ENCODE data around the gene RUNX3. TPM values are rescaled to one million over a fixed set of nuclear protein-coding genes. Genes with fewer than 3 reads are reported as not detected.

Gene RUNX3
- total RNA-seq, 1 experiment from 2014 or later: 22.6 TPM

DNA sequence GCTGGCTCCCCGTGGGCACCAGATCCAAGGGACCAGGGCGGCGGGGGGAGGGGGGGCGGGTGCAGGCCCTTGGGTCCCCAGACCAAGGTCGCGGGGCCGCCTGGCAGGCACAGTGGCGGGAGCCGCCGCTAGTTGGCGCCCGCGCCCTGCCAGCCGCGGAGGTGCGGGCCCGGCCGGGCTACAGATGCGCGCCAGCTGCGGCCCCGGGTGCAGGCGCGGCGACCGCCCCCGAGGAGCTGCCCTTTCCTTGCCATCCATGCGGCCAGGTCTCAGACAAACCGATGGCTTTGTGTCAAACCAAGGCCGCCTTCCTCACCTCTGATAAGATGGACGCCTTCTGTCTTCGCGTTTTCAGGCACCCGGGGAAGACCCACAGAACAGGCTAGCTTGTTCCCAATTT lies 2.2 kb upstream of the RUNX3 start:
- peak; percentile 61 for TF ChIP-seq RAD21 (IDR thresholded peaks at IDR 0.05; ENCODE audit: low read depth)
- TF ChIP-seq, protein P1, sequence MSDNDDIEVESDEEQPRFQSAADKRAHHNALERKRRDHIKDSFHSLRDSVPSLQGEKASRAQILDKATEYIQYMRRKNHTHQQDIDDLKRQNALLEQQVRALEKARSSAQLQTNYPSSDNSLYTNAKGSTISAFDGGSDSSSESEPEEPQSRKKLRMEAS (IDR thresholded peaks at IDR 0.05): no peak
- TF ChIP-seq, protein P2, sequence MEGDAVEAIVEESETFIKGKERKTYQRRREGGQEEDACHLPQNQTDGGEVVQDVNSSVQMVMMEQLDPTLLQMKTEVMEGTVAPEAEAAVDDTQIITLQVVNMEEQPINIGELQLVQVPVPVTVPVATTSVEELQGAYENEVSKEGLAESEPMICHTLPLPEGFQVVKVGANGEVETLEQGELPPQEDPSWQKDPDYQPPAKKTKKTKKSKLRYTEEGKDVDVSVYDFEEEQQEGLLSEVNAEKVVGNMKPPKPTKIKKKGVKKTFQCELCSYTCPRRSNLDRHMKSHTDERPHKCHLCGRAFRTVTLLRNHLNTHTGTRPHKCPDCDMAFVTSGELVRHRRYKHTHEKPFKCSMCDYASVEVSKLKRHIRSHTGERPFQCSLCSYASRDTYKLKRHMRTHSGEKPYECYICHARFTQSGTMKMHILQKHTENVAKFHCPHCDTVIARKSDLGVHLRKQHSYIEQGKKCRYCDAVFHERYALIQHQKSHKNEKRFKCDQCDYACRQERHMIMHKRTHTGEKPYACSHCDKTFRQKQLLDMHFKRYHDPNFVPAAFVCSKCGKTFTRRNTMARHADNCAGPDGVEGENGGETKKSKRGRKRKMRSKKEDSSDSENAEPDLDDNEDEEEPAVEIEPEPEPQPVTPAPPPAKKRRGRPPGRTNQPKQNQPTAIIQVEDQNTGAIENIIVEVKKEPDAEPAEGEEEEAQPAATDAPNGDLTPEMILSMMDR (IDR thresholded peaks at IDR 0.05 in 2 of 3, conservative IDR thresholded peaks at IDR 0.05 in 1 of 3; ENCODE audit: borderline replicate concordance in 1 of 3, insufficient read depth in 1 of 3, low read depth in 2 of 3, low read length in 2 of 3): peak; percentile 23 to 43 (median 33); a peak in 4 of 6 replicates
- H3K27ac ChIP-seq (ENCODE audit: low read depth, low read length): no peak overlapping the region
- peak overlapping the region in 1 of 2 experiments; percentile 30; a peak in 2 of 4 replicates for H3K4me3 ChIP-seq (replicated peaks in 1 of 2; ENCODE audit: low read depth in 1 of 2, low read length in 2 of 2)
- DNase-seq (ENCODE audit: low read depth, low spot score) (peak; percentile 21), ATAC-seq (peak; percentile 68)
- BruUV-seq (replicated peaks): no TSS peak
- peak overlapping the region; percentile 48 for H2AFZ ChIP-seq (ENCODE audit: low read depth, low read length, poor library complexity, severe bottlenecking)
- CTCF ChIA-PET: interaction anchor here (0.7 to 1.7 kb wide), 6 partner anchors 9 to 169 kb away, joined by 3 to 7 read pairs (median 6); no protein-coding TSS in a partner anchor
- no peaks in the 10 kb centered on the region for H4K20me1 ChIP-seq (ENCODE audit: insufficient read depth)
- H3K9me2 ChIP-seq (ENCODE audit: insufficient read depth): no peaks in the 10 kb centered on the region
- no peaks in the 10 kb centered on the region for H3K27me3 ChIP-seq (ENCODE audit: insufficient read depth, low read length)
- RAD21 ChIA-PET (ENCODE audit: low non-redundant PET in 1 of 2, low total read pairs in 2 of 2, uncharacterized antibody in 2 of 2, unreplicated experiment in 2 of 2): interaction anchor here in 1 of 2 experiments (1.1 kb wide), 1 partner anchor 104 kb away, joined by 3 read pairs; no protein-coding TSS in a partner anchor
- no peaks in the 10 kb centered on the region for H3K9me3 ChIP-seq (ENCODE audit: control insufficient read depth in 1 of 2, insufficient read depth in 1 of 2, low read depth in 1 of 2, low read length in 2 of 2)
- no peaks in the 10 kb centered on the region for H3K36me3 ChIP-seq (ENCODE audit: control insufficient read depth in 1 of 2, insufficient read depth in 2 of 2, low read length in 2 of 2)
- no peak overlapping the region for H3K9ac ChIP-seq (ENCODE audit: low read length)
- peaks cover 4 to 26% of the 10 kb centered on the region in 2 experiments for H3K4me1 ChIP-seq (ENCODE audit: control insufficient read depth in 1 of 2, insufficient read depth in 2 of 2, low read length in 2 of 2)
- intact Hi-C loops (cut with micrococcal nuclease): loop anchor here (1.0 to 2.0 kb wide), 3 partner anchors 105 to 273 kb away; no protein-coding TSS in a partner anchor
- POLR2A ChIA-PET: no interaction called here
- peaks cover 18% of the 10 kb centered on the region for H3K79me2 ChIP-seq (ENCODE audit: insufficient read depth, low read length)
- H3K4me2 ChIP-seq (ENCODE audit: low read length): peak overlapping the region; percentile 60

DNA sequence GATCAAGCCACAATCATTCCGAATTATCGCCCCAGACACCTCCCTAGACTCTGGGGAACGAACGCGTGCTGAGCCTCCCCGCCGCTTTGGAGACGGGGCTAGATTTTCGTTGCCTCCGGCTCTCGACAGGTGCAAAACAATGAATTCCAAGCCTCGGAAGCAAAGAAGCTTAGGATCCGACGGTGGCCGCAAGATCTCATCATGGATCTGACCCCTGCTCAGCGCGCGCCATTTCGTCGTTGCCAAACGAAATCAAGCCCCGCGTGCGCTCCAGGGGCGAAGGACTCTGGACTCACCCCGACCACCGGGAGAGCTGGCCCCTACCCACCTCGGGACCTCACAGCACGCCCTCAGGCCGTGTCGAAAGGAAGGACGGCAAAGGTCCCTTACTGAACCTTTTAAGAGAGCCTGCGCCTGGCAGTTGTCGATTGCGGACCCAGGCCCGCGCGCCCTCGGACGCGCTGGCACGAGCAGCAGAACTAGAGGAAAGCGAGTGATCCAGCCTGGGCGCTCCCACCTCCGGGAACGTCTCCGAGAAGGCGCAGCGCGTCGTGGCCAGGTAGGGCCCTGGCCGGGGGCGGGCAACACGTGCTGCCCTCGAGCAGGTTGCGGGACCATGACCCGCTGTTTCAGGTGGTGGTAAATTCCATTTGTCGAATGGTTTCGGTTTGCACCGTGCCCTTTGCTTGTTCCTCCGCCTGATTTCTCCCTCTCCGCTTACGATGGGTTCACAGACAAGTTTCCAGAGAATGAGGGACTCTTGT lies 1.6 kb upstream of the RUNX3 start:
- POLR2A ChIA-PET: no interaction called here
- no peaks in the 10 kb centered on the region for H3K36me3 ChIP-seq (ENCODE audit: control insufficient read depth in 1 of 2, insufficient read depth in 2 of 2, low read length in 2 of 2)
- H4K20me1 ChIP-seq (ENCODE audit: insufficient read depth): no peaks in the 10 kb centered on the region
- no peak overlapping the region for H3K27ac ChIP-seq (ENCODE audit: low read depth, low read length)
- peaks cover 7 to 33% of the 10 kb centered on the region in 2 experiments for H3K4me1 ChIP-seq (ENCODE audit: control insufficient read depth in 1 of 2, insufficient read depth in 2 of 2, low read length in 2 of 2)
- DNase-seq (ENCODE audit: low read depth, low spot score) (no peak), ATAC-seq (no peak)
- RAD21 ChIA-PET (ENCODE audit: low non-redundant PET in 1 of 2, low total read pairs in 2 of 2, uncharacterized antibody in 2 of 2, unreplicated experiment in 2 of 2): no interaction called here
- no peak overlapping the region for H3K9ac ChIP-seq (ENCODE audit: low read length)
- CTCF ChIA-PET: interaction anchor here (0.8 to 1.7 kb wide), 4 partner anchors 10 to 169 kb away, joined by 5 to 7 read pairs (median 6); no protein-coding TSS in a partner anchor
- intact Hi-C loops (cut with micrococcal nuclease): loop anchor here (1.0 to 2.0 kb wide), 3 partner anchors 106 to 274 kb away; no protein-coding TSS in a partner anchor
- no peaks in the 10 kb centered on the region for H3K9me3 ChIP-seq (ENCODE audit: control insufficient read depth in 1 of 2, insufficient read depth in 1 of 2, low read depth in 1 of 2, low read length in 2 of 2)
- BruUV-seq (replicated peaks): no TSS peak
- no peaks in the 10 kb centered on the region for H3K9me2 ChIP-seq (ENCODE audit: insufficient read depth)
- no peak overlapping the region for H2AFZ ChIP-seq (ENCODE audit: low read depth, low read length, poor library complexity, severe bottlenecking)
- H3K27me3 ChIP-seq (ENCODE audit: insufficient read depth, low read length): no peaks in the 10 kb centered on the region
- H3K4me2 ChIP-seq (ENCODE audit: low read length): peak overlapping the region; percentile 41
- no peak overlapping the region for H3K4me3 ChIP-seq (replicated peaks in 1 of 2; ENCODE audit: low read depth in 1 of 2, low read length in 2 of 2)
- H3K79me2 ChIP-seq (ENCODE audit: insufficient read depth, low read length): peaks cover 18% of the 10 kb centered on the region
- TF ChIP-seq POLR2AphosphoS5 (IDR thresholded peaks at IDR 0.05; ENCODE audit: low read depth, low read length) (no peak), TCF7L2 (IDR thresholded peaks at IDR 0.05; ENCODE audit: borderline replicate concordance, extremely low read depth, insufficient read depth, insufficient read length) (no peak), EZH2 (IDR thresholded peaks at IDR 0.05) (no peak), ELF1 (IDR thresholded peaks at IDR 0.05; ENCODE audit: borderline replicate concordance, low read depth) (no peak), EGR1 (IDR thresholded peaks at IDR 0.05; ENCODE audit: low read depth) (no peak), ZNF274 (IDR thresholded peaks at IDR 0.05; ENCODE audit: low read depth, low read length) (no peak), ZFX (IDR thresholded peaks at IDR 0.05) (no peak), SRF (IDR thresholded peaks at IDR 0.05; ENCODE audit: low read depth) (no peak), RAD21 (IDR thresholded peaks at IDR 0.05; ENCODE audit: low read depth) (no peak)
- TF ChIP-seq, protein P3, sequence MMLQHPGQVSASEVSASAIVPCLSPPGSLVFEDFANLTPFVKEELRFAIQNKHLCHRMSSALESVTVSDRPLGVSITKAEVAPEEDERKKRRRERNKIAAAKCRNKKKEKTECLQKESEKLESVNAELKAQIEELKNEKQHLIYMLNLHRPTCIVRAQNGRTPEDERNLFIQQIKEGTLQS (IDR thresholded peaks at IDR 0.05): no peak
- TF ChIP-seq, protein P2 (IDR thresholded peaks at IDR 0.05 in 2 of 3, conservative IDR thresholded peaks at IDR 0.05 in 1 of 3; ENCODE audit: borderline replicate concordance in 1 of 3, insufficient read depth in 1 of 3, low read depth in 2 of 3, low read length in 2 of 3): no peak
